NB4 (cell line): ENCODE data around the gene DUOX1.

ENCODE experiments used
- DNase-seq: peaks from one replicate; pipeline ENCODE4 v3.0.0; 2010; ENCODE audit warnings: low read depth
- H3K4me3 ChIP-seq: one replicate; pipeline ENCODE4 v1.5.1; 2011; ENCODE audit warnings: mild to moderate bottlenecking, low read depth, low read length, moderate library complexity
- MYC ChIP-seq: IDR thresholded peaks from 2 replicates; pipeline ENCODE4 v1.6.1; 2011; ENCODE audit warnings: low read depth, low read length
- POLR2A ChIP-seq: IDR thresholded peaks from 2 replicates; pipeline ENCODE4 v1.6.1; 2011; ENCODE audit warnings: mild to moderate bottlenecking; ENCODE audit not compliant: insufficient read length; ENCODE audit errors: extremely low read depth
- TF ChIP-seq, protein P1 (sequence below): IDR thresholded peaks from 2 replicates; pipeline ENCODE4 v1.6.1; 2011; ENCODE audit warnings: low read depth, low read length
- TF ChIP-seq, protein P2 (sequence below): IDR thresholded peaks from one replicate; pipeline ENCODE4 v1.5.1; 2012; ENCODE audit warnings: low read depth, low read length

The DUOX1 gene

DNA sequence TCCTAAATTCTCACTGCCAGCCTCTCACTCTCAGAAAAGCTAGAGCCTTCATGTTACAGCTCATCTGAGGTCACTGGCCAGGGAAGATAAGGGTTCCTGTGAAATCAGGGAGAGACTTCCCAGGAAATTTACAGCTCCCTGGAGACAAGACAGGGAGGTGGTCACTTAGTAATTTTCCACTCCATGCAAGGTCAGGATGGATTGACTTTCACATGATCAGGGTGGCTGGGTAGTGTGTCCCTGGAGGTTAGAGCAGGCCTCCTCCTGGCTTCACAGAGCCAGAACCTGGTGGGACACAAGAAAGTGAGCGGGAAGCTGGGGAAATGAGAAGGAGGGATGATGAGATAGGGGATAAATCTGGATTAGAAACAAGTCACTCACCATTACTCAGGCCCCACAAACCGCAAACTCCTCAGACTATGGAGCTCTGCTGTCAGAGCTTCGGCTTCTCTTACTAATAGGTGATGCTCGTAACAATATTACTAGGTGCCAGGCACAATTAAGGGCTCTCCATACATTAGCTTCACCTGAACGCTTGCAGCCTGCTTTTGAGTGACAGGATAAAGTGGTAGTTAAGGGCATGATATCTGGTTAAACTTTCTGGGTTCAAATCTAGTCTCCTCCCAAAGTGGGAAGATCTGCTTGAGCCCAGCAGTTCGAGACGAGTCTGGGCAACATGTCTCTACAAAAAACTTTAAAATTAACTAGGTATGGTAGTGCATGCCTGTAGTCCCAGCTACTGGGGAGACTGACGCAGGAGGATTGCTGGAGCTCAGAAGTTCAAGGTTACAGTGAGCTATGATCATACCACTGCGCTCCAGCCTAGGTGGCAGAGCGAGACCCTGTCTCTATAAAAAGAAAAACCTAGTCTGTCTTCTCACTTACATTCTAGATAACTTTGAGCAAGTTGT is 40.7 kb upstream of the DUOX1 start:
- TF ChIP-seq, protein P1, sequence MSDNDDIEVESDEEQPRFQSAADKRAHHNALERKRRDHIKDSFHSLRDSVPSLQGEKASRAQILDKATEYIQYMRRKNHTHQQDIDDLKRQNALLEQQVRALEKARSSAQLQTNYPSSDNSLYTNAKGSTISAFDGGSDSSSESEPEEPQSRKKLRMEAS = no peak
- TF ChIP-seq POLR2A = no peak
- TF ChIP-seq, protein P2, sequence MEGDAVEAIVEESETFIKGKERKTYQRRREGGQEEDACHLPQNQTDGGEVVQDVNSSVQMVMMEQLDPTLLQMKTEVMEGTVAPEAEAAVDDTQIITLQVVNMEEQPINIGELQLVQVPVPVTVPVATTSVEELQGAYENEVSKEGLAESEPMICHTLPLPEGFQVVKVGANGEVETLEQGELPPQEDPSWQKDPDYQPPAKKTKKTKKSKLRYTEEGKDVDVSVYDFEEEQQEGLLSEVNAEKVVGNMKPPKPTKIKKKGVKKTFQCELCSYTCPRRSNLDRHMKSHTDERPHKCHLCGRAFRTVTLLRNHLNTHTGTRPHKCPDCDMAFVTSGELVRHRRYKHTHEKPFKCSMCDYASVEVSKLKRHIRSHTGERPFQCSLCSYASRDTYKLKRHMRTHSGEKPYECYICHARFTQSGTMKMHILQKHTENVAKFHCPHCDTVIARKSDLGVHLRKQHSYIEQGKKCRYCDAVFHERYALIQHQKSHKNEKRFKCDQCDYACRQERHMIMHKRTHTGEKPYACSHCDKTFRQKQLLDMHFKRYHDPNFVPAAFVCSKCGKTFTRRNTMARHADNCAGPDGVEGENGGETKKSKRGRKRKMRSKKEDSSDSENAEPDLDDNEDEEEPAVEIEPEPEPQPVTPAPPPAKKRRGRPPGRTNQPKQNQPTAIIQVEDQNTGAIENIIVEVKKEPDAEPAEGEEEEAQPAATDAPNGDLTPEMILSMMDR = no peak
- TF ChIP-seq MYC = no peak
- H3K4me3 ChIP-seq = no peak overlapping the region
- DNase-seq = no peak

DNA sequence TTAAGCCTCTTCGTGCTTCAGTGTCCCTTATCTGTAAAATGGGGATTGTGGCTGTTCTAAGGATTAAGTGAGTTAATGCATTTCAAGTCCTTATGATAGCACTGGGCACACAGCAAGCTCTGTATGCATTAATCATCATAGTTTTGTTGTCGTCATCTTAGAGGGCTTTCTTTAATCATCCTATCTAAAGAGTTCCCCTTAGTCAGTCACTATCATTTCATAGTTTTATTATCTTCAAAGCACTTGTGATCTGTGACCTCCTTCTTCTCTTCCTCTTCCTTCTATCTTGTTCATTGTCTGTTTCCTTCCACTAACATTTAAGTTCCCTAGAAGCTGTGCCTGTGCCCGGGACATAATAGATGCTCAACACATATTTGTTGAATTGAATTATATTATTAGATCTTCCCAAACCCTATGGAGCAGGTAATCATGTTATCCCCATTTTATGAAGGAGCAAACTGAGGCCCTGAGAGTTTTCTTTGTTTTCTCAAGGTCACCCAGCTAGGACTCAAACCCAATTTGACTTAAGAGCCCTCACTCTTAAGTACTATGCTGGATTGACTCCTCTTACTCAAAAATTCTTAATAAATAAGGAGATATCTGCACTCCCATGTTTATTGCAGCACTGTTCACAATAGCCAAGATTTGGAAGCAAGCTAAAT is 40.0 kb upstream of the DUOX1 start:
- TF ChIP-seq, protein P2 = no peak
- no peak for TF ChIP-seq MYC
- TF ChIP-seq, protein P1 = no peak
- TF ChIP-seq POLR2A = no peak
- DNase-seq = no peak
- no peak overlapping the region for H3K4me3 ChIP-seq

DNA sequence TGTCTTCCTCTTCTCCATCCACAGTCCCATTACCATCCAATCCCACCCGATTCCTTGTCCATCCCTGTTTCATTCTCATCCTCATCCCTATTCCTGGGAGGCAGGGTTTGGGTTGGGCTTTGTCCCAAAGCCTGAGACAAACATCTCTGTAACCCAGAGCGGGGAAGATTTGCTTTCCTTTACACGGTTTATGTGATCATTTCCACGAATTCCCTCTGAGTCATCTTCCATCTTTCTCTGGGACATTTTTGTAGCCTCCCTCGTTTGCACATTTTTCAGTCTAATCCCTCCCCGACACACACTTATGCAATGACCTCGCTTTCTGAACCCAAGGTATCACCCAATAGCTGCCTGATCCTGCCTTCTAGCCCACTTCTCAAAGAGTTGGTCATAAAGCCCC is 38.6 kb upstream of the DUOX1 start:
- no peak for TF ChIP-seq MYC
- TF ChIP-seq, protein P2 = no peak
- TF ChIP-seq, protein P1 = no peak
- TF ChIP-seq POLR2A = no peak
- DNase-seq = no peak
- no peak overlapping the region for H3K4me3 ChIP-seq

DNA sequence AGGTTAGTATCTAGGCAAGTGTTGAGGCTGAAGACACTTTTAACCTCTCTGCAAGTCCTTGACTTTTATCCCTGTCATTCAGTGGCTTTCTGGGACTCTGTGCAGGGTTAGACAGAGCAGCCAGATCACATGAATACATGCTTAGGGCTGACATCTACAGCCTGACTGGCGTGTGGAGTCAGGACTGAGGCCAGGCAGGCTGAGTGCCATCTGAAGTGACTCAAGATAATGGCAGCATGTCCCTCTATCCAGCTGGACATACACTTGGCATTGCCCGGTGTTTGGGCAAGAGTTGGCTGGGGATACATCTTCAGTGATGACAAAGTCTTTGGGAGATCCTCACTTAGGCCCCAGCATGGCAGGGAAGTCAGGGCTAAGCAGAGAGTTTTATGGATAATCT is 38.2 kb upstream of the DUOX1 start:
- TF ChIP-seq MYC (no peak), POLR2A (no peak)
- TF ChIP-seq, protein P2 = no peak
- H3K4me3 ChIP-seq = no peak overlapping the region
- no peak for DNase-seq

DNA sequence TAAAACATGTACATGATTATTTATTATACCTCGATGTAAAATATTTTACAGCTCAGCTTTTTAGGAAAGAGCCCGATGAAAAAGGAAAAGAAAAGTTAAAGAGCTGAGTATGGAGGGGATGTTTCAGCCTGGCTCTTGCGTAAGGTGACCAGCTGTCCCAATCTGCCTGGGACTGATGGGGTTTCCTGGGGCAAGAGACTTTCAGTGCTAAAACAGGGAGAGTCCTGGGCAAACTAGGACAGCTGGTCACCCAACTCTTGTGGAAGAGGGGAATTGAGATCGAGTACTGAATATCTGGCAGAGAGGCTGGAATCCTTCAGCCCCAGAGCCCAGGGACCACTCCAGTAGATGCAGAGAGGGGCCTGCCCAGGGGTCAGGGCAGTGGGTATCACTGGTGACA is 36.8 kb upstream of the DUOX1 start:
- no peak for TF ChIP-seq MYC
- TF ChIP-seq, protein P1 = no peak
- TF ChIP-seq, protein P2 = no peak
- TF ChIP-seq POLR2A = no peak
- H3K4me3 ChIP-seq = no peak overlapping the region

More for the DNA sequence above, 36.8 kb upstream of the DUOX1 start:
- no peak for DNase-seq
